ENCODE results near the gene GRK6. TPM values are rescaled to one million over a fixed set of nuclear protein-coding genes. Genes with fewer than 3 reads are reported as not detected.

Gene GRK6
- total and polyA plus RNA-seq, 2 of the 4 experiments (the other 2 are of a cell fraction): 25.3 to 30.1 TPM

DNA sequence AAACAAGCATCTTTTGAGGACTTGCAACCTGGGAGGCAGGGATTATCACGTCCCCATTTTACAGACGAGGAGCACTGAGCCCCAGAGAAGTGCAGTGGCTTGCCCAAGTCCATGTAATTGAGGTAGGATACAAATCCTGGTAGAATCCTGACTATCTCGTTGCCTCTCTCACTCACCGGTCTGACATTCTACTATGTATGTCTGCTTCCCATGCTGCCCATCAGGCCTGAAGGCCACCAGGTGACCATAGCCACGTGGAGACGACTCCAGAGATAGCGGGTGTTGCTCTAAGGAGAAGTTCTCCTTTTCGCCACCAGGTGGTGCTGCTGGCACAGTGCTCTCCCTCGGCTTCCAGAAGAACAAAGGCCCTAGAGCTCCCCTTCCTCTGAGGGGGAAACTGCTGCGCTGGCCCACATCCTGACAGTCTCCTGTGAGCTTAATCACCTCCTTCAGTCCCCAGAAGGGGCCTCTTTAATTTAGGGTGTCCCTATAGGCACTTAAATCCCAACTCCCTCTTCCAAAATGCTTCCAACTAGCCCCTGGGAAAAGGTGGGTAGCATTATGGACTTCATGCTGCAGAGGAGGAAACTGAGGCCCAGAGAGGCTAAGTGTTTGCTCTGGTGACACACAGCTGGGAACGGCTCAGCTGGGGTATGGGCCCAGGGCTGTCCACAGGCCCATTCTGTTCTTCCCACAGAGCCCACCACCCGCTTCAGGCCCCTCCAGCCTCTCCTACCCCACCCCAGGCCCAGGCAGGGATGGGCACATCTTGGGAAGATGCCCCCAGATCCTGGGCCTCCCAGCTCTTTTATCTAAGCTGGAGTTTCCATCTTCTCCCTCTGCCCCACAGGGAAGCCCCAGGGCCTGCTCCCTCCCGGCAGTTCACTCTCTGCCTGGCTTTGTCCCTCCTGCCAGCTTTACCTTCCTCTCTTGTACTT lies 35.8 kb upstream of the GRK6 start:
- Histone ChIP-seq H3K4me3 (ENCODE audit: insufficient read depth, low read depth, low read length) (no peak overlapping the region), H3K27me3 (ENCODE audit: control insufficient read depth, insufficient read depth, low read length) (peaks cover 22% of the 10 kb centered on the region), H4K20me1 (ENCODE audit: insufficient read depth, low read length) (peaks cover 19% of the 10 kb centered on the region), H2BK20ac (ENCODE audit: low read depth, low read length) (no peak overlapping the region), H3K9me1 (ENCODE audit: insufficient read depth, low read length) (peaks cover 13% of the 10 kb centered on the region), H4K8ac (ENCODE audit: low read depth in 2 of 2, low read length in 2 of 2) (no peak overlapping the region), H2AFZ (replicated peaks; ENCODE audit: low read length, poor library complexity) (peak overlapping the region; percentile 67), H2AK9ac (replicated peaks; ENCODE audit: low read depth, low read length, poor library complexity) (peak overlapping the region; percentile 51), H2BK5ac (ENCODE audit: low read depth, low read length, poor library complexity, severe bottlenecking) (no peak overlapping the region), H2BK120ac (ENCODE audit: low read depth, low read length) (no peak overlapping the region), H2AK5ac (ENCODE audit: low read depth, low read length) (peak overlapping the region; percentile 46), H3K56ac (ENCODE audit: extremely low read depth, insufficient read depth, low read length) (no peak overlapping the region), H3K27ac (ENCODE audit: insufficient read depth, low read length) (no peak overlapping the region), H3K18ac (ENCODE audit: low read depth, low read length) (no peak overlapping the region), H3K4ac (ENCODE audit: low read depth, low read length) (peak overlapping the region; percentile 25), H4K5ac (ENCODE audit: low read depth, low read length) (no peak overlapping the region; the same call in 1 of the 2 replicates), H3K23ac (ENCODE audit: low read depth, low read length) (no peak overlapping the region), H4K91ac (ENCODE audit: insufficient read depth, low read depth, low read length) (no peak overlapping the region), H3K9ac (ENCODE audit: low read depth, low read length) (no peak overlapping the region), H3K4me1 (ENCODE audit: control insufficient read depth, insufficient read depth, low read length) (peaks cover 16% of the 10 kb centered on the region), H3K9me3 (ENCODE audit: control insufficient read depth, insufficient read depth, low read length) (no peaks in the 10 kb centered on the region), H2BK15ac (ENCODE audit: low read depth, low read length) (no peak overlapping the region), H3K4me2 (ENCODE audit: low read depth, low read length) (no peak overlapping the region), H3K14ac (replicated peaks; ENCODE audit: low read depth, low read length) (0 out of 2 replicates have a peak overlapping the region, but pooled peaks have one; percentile 7), H3K36me3 (ENCODE audit: control insufficient read depth, insufficient read depth, low read length) (no peaks in the 10 kb centered on the region), H3K79me1 (ENCODE audit: low read depth in 1 of 2, low read length in 2 of 2) (peaks cover 0 to 2% of the 10 kb centered on the region in 2 experiments; a peak in 1 of 4 replicates)
- DNase-seq: peak; percentile 80
- CTCF ChIA-PET: interaction anchor here (0.6 to 4.9 kb wide), 17 partner anchors 12 to 155 kb away, joined by 3 to 56 read pairs (median 4); partner anchors contain the start of genes GRK6, PDLIM7 and PFN3
- BruUV-seq (replicated peaks): no TSS peak
- dilution Hi-C loops (cut with HindIII; ENCODE audit: low sequenced_read_pairs, unreplicated experiment): no loop called here
- in situ Hi-C loops (cut with MboI; ENCODE audit: low sequenced_read_pairs): no loop called here
- intact Hi-C loops (cut with micrococcal nuclease): loop anchor here (1.0 to 2.0 kb wide), 3 partner anchors 56 to 110 kb away; partner anchors contain the start of gene PRR7
- peak; percentile 84 for ATAC-seq (ENCODE audit: low read depth)
- POLR2A ChIA-PET (ENCODE audit: unreplicated experiment): interaction anchor here (0.5 to 0.6 kb wide), 3 partner anchors 25 to 64 kb away, joined by 3 read pairs; no protein-coding TSS in a partner anchor
- no CpG with 5 or more reads among the region's 13 CpGs for WGBS, 2 experiments (ENCODE audit: extremely low coverage in 2 of 2, insufficient read length in 1 of 2)
- TF ChIP-seq RAD21 (IDR thresholded peaks at IDR 0.05; ENCODE audit: low read length): peak; percentile 84
- no peak for TF ChIP-seq RFX5 (IDR thresholded peaks at IDR 0.05; ENCODE audit: low read depth, low read length)
- no peak for TF ChIP-seq FOS (IDR thresholded peaks at IDR 0.05; ENCODE audit: low read depth, low read length)
- TF ChIP-seq SMC3 (IDR thresholded peaks at IDR 0.05; ENCODE audit: low read depth, low read length): peak; percentile 84
- peak; percentile 95 for TF ChIP-seq CTCF (conservative IDR thresholded peaks at IDR 0.05; ENCODE audit: low read depth, low read length)
- TF ChIP-seq MXI1 (IDR thresholded peaks at IDR 0.05; ENCODE audit: borderline replicate concordance, low read depth, low read length): peak; percentile 86
- no peak for TF ChIP-seq ELK1 (IDR thresholded peaks at IDR 0.05; ENCODE audit: borderline replicate concordance, low read depth, low read length)
- no peak for TF ChIP-seq POLR2A (IDR thresholded peaks at IDR 0.05; ENCODE audit: low read depth, low read length)
- no peak for TF ChIP-seq MAFK (IDR thresholded peaks at IDR 0.05; ENCODE audit: low read depth, low read length)
- no peak for TF ChIP-seq BHLHE40 (IDR thresholded peaks at IDR 0.05; ENCODE audit: low read depth, low read length)
- TF ChIP-seq MAZ (IDR thresholded peaks at IDR 0.05; ENCODE audit: borderline replicate concordance, low read depth, low read length): peak; percentile 26; the same call in 1 of the 2 replicates
- peak; percentile 89 for TF ChIP-seq USF2 (IDR thresholded peaks at IDR 0.05; ENCODE audit: low read depth, low read length)
- no peak for TF ChIP-seq NFE2L2 (IDR thresholded peaks at IDR 0.05; ENCODE audit: low read depth, low read length)
